Measurements from ENCODE around the gene CA4.

- TF ChIP-seq CTCF (IDR thresholded peaks at IDR 0.05; ENCODE audit: low read length) (no peak), EZH2 (IDR thresholded peaks at IDR 0.05; ENCODE audit: borderline replicate concordance, low read length) (no peak)
These were observed 23.6 kb downstream of the CA4 start for GRCh38 chr17:60173304-60173819.
